ENCODE data around the gene OGFR.
A peak's percentile ranks its signal among the peaks of the same experiment; 100 is the strongest.

Gene OGFR

GRCh38 chr20:62778601-62779416 lies 25.8 kb upstream of the OGFR start:
- no peak overlapping the region for H3K27ac Mint-ChIP-seq
- H3K4me1 Mint-ChIP-seq: peaks cover 53% of the 10 kb centered on the region
- H3K27me3 Mint-ChIP-seq (ENCODE audit: low read depth, poor library complexity): peaks cover 3% of the 10 kb centered on the region
- TF ChIP-seq CTCF (IDR thresholded peaks at IDR 0.05): no peak
- H3K36me3 Mint-ChIP-seq (ENCODE audit: low read depth): no peaks in the 10 kb centered on the region
- DNase-seq: no peak
- H3K9me3 Mint-ChIP-seq: no peaks in the 10 kb centered on the region
- H3K4me3 Mint-ChIP-seq: no peak overlapping the region

GRCh38 chr20:62779417-62779685 lies 25.3 kb upstream of the OGFR start:
- DNase-seq: no peak
- TF ChIP-seq CTCF (IDR thresholded peaks at IDR 0.05): no peak
- H3K27ac Mint-ChIP-seq: no peak overlapping the region
- H3K9me3 Mint-ChIP-seq: no peaks in the 10 kb centered on the region
- peaks cover 3% of the 10 kb centered on the region for H3K27me3 Mint-ChIP-seq (ENCODE audit: low read depth, poor library complexity)
- no peaks in the 10 kb centered on the region for H3K36me3 Mint-ChIP-seq (ENCODE audit: low read depth)
- H3K4me3 Mint-ChIP-seq: no peak overlapping the region
- H3K4me1 Mint-ChIP-seq: peaks cover 49% of the 10 kb centered on the region

- Mint-ChIP-seq H3K4me1 (peaks cover 41% of the 10 kb centered on the region), H3K36me3 (ENCODE audit: low read depth) (no peaks in the 10 kb centered on the region), H3K27ac (peak overlapping the region; percentile 51), H3K27me3 (ENCODE audit: low read depth, poor library complexity) (no peaks in the 10 kb centered on the region), H3K4me3 (no peak overlapping the region), H3K9me3 (no peaks in the 10 kb centered on the region)
- TF ChIP-seq CTCF (IDR thresholded peaks at IDR 0.05): no peak
- no peak for DNase-seq
These were observed 24.4 kb upstream of the OGFR start for GRCh38 chr20:62780204-62780603.

GRCh38 chr20:62780696-62781095 lies 23.9 kb upstream of the OGFR start:
- H3K4me3 Mint-ChIP-seq: no peak overlapping the region
- no peaks in the 10 kb centered on the region for H3K36me3 Mint-ChIP-seq (ENCODE audit: low read depth)
- no peak for TF ChIP-seq CTCF (IDR thresholded peaks at IDR 0.05)
- peaks cover 40% of the 10 kb centered on the region for H3K4me1 Mint-ChIP-seq
- DNase-seq: no peak
- H3K27me3 Mint-ChIP-seq (ENCODE audit: low read depth, poor library complexity): no peaks in the 10 kb centered on the region
- H3K27ac Mint-ChIP-seq: peak overlapping the region; percentile 51
- H3K9me3 Mint-ChIP-seq: no peaks in the 10 kb centered on the region

GRCh38 chr20:62782149-62782892 lies 22.3 kb upstream of the OGFR start:
- no peak for DNase-seq
- Mint-ChIP-seq H3K4me3 (peak overlapping the region; percentile 37), H3K4me1 (peaks cover 39% of the 10 kb centered on the region), H3K9me3 (no peaks in the 10 kb centered on the region), H3K27me3 (ENCODE audit: low read depth, poor library complexity) (peaks cover 6% of the 10 kb centered on the region), H3K36me3 (ENCODE audit: low read depth) (no peaks in the 10 kb centered on the region), H3K27ac (peak overlapping the region; percentile 33)
- TF ChIP-seq CTCF (IDR thresholded peaks at IDR 0.05): no peak
